Activated CD4-positive, CD25-positive, alpha-beta regulatory T cell (primary cell): ENCODE results near the gene DDX54.

Experiments
- DNase-seq, 4 experiments: peaks; one replicate each; lab custom pipeline; 2025; lab: John Stamatoyannopoulos, UW

DDX54 gene

DNA sequence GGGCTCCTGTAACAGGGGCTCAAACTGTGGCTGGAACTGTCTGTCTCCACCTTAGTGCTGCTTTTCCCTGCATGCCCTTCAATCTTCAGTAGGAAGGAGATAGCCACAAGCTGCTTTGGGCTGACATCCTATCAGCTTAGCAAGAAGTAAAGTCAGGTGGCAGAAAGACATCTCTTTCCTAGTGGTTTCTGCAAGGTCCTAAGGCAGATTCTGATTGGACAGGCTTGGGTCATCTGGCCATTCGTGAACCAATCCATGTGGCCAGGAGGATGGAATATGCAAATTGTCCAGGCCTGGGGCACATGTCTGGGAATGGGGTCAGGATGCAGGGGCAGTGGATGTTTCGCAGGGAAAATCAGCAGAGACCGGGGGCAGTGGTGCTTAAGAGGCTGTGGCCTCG, 5.5 kb upstream of the DDX54 start:
- no peak for DNase-seq

GRCh38 chr12:113189361-113189760, 4.1 kb upstream of the DDX54 start:
- no peak for DNase-seq

DNA sequence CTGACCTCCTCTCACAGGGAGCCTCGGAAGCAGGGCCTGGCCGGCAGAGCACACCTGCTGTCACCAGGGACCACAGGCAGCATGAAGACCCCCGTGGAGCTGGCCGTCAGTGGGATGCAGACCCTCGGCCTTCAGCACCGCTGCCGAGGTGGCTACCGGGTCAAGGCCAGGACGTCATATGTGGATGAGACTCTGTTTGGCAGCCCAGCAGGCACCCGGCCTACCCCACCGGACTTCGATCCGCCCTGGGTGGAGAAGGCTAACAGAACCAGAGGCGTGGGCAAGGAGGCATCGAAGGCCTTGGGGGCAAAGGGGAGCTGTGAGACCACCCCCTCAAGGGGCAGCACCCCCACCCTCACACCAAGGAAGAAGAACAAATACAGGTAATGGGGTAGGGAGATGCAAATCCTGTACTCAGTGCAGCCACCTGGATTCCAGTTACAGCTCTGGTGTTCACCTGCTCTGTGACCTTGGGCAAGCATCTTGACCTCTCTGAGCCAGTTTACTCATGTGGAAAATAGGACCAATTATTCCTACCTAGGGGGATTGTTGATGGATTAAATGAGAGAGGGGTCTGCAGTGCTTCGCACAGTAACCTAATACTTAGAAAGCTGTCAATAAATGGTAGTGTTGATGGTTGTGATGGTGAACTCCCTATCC, 1.5 kb upstream of the DDX54 start:
- no peak for DNase-seq

GRCh38 chr12:113186033-113186365, 721 bp upstream of the DDX54 start:
- DNase-seq, result no peak

DNA sequence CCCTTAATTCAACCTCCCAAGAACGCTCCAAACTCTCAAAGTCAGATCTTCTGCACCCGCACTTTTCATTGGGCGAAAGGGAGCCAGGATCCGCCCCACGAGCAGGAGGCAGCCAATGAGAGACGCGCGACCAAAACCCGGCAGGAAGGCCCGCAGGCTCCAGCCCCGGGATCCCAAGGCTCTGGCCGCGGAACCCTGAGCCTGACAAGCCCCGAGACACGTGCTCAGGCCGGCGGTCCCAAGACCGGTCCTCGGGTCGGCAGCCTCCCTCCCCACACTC, 438 bp downstream of the DDX54 start:
- peak; percentile 68 to 74 (median 70) for DNase-seq

DNA sequence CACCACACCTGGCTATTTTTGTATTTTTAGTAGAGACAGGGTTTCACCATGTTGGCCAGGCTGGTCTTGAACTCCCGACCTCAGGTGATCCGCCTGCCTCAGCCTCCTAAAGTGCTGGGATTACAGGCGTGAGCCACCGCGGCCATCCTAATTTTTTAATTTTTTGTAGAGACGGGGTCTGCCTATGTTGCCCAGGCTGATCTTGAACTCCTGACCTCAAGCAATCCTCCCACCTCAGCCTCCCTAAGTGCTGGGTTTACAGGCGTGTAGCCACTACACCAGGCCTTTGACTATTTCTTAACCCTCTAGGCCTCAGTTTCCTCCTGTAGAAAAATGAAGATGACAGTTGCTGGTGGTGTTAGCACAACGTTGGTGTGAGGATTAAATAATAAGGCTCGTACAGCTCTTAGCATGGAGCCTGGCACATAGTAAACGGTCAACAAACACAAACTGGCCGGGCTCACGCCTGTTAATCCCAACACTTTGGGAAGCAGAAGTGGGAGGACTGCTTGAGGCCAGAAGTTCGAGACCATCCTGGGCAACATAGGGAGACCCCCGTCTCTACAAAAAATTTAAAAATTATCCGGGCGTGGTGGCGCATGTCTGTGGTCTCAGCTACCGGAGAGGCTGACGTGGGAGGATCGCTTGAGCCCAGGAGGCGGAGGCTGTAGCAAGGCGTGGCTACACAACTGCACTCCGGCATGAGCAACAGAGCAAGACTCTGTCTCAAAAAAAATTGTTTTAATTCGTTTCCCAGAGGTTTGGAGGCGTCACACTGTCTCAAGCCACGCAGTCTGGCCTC, 979 bp downstream of the DDX54 start:
- DNase-seq, result peak in 3 of 4 experiments; percentile 62 to 68 (median 65)

- no peak for DNase-seq
These were observed 2.2 kb downstream of the DDX54 start for GRCh38 chr12:113183030-113183589.

DNA sequence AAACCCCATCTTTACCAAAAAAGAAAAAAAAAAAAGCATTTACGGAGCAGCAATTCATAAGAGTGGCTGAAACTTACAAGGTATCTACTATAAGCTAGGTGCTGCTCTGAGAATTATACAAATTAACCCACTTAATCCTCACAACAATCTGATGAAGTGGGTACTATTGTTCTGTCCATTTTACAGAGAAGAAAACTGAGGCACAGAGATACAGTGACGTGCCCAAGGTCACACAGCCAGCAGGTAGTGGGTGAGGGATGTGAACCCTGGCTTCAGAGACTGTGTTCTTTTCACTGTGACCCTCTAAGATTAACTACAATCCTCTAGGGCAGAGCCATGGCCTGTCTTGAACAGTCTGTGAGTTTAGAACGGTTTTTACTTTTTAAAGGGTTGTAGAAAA, 3.3 kb downstream of the DDX54 start:
- no peak for DNase-seq

DNA sequence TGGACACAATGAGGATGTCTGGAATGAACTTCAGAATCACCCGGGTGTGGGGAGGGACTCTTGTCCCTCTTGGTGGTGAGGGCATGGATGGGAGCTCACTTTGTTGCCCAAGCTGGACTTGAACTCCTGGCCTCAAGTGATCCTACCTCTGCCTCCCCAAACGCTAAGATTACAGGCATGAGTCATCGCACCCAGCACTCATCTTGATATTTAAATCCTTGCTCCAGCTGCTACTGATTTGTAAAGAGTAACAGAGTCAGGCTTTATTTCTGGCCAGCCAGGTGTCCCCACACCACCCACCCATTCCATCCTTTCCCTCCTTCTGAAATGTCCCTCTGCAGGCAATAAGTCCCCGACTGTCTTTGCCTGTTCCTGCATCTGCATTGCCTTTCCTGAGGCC, 4.9 kb downstream of the DDX54 start:
- DNase-seq, result no peak

DNA sequence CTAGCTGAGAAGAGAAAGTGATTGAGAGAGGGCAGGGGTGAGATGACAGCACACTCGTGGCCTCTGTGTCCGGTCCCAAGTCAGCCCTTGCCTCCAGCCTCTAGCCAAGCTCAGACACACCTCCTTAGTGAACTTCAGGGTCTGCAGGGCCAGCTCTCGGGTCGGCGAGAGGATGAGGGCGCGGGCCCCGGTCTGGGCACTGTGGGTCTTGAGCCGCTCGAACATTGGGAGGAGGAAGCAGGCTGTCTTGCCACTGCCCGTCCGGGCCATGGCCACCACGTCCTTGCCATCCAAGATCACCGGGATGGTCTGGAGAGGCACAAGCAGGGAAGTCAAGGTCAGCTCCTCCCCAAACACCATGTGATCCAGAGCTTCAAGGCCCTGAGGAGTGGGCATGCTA, 6.3 kb downstream of the DDX54 start:
- no peak for DNase-seq

DNA sequence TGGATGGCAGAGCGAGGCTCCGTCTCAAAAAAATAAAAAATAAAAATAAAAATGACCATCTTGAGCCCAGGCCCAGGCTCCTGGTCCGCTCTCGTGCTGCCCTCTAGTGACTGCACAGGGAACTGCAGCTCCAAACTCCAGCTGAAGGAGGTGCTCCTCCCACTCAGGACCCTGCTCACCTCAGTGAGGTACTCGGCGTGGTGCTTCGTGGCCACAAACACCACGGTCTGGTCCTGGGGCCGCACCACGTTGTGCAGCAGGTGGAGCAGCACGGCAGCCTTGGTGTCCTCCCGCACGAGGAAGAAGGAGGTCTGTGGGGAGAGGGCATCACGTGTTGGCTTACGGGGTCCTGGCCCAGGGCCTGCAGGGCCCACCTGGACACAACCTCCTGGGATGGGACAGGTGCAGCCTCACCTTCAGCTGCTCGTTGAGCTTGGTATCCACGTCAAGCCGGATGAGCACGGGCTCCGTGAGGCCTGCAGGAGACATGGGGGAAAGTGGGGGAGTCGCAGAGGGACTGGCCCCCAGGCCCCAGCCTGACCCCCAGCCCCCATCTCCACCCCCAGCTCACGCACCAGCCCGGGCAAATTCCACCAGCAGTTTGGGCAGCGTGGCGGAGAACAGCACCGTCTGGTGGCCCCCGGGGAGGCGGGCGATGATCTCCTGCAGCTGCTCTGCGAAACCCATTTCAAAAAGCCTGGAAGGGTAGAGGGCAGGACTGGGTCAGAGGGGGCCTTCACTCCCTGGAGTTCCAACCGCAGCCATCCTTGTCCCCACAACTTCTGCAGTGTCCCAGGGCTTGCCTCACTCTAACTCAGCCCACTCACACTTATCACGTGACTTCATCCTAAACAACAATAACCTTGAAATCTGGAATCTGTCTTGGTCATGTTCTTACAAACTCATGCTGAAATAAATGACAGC, 10.6 kb downstream of the DDX54 start:
- peak; percentile 37 to 76 (median 60) for DNase-seq

DNA sequence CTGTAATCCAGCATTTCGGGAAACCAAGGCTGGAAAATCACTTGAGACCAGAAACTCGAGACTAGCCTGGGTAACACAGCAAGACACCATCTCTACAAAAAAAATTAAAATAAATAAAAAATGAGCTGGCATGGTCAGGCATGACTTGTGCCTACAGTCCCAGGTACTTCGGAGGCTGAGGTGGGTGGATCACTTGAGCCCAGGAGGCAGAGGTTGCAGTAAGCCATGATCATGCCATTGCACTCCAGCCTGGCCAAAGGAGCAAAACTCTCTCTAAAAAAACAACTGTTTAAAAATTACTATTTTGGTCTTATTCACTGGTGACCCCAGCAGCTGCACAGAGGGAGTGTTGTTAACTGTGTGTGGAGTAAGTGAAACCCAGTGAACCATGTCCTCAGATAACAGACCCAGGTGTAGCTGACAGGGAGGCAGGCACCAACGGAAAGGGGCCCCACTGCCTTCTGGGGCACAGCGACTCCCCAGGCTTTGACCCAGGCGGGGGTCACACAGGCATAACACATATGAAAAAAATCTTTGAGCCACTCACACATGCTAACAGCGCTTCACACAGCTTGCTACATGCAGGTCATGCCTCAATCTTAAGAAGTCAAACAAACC, 12.1 kb downstream of the DDX54 start:
- DNase-seq, result no peak

GRCh38 chr12:113172185-113172584, 13.1 kb downstream of the DDX54 start:
- DNase-seq, result no peak

GRCh38 chr12:113171543-113171942, 13.7 kb downstream of the DDX54 start:
- no peak for DNase-seq

GRCh38 chr12:113170926-113171325, 14.4 kb downstream of the DDX54 start:
- no peak for DNase-seq

DNA sequence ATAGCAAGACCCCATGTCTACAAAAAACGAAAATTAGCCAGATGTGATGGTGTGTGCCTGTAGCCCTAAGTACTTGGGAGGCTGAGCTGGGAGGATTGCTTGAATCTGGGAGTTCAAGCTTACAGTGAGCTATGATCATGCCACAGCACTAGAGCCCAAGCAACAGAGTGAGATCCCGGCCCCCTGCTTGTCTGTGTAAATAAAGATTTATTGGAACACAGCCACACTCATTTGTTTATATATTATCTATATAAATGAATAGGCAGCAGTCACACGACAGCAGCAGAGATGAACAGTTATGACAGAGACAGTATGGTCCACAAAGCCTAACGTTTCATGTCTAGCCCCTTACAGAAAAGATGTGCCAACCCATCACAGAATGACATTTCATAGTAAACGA, 14.8 kb downstream of the DDX54 start:
- DNase-seq, result no peak

DNA sequence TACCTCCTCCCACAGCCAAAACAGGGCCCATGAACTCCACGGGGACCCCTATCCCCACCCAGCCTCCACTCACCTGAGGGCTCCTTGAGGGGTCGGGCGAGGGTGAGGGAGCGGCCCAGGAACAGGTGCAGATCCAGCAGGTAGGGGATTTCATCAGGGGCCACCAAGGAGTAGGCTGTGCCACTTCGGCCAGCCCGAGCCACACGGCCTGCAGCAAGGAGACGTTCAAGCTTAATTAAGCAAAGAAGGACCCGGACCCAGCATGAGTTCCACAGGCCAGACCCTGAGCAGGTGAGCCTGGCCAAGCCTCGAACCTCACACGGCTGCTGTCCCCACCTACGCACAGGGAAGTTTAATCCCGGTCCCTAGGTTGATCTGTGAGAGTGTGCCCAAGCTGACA, 15.6 kb downstream of the DDX54 start:
- no peak for DNase-seq

GRCh38 chr12:113167868-113168267, 17.4 kb downstream of the DDX54 start:
- no peak for DNase-seq

DNA sequence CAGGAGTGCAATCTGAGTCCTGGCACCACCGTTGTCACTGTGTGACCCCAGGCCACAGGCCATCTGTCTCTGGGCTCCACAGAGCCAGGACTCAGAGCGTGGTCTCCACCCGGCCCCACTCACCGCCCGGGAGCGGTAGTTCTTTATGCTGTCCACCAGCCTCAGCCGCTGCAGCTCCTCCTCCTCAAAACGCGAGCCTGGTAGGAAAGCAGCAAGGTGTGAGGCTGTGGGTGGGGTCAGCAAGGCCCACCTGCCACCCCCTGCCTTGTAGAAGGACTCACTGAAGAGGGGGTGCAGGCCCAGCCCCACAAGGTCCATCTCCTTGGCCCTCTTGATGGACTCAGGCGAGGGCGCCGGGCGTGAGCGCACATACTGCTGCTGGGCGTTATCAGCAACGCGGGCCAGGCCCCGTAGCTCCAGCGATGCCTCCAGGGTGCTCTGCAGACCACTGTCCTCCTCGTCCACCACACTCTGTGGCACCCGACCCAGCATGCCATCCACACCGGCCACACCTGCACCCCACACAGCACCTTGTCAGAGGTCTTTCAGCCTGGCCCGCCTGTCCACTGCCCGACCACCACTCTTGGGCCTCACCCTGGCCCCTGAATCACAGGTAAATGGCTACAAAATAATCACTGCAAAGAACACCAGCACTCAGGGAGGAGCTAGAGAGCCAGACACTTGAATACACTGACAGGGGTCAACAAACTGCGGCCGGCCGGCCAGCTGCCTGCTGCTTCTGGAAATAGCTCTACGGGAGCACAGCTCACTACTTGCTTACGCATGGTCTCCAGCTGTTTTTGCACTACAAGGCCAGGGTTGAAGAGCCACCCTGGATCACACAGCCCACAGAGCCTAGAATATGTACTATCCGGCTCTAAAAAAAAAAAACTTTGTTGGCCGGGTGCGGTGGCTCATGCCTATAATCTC, 19.5 kb downstream of the DDX54 start:
- no peak for DNase-seq

DNA sequence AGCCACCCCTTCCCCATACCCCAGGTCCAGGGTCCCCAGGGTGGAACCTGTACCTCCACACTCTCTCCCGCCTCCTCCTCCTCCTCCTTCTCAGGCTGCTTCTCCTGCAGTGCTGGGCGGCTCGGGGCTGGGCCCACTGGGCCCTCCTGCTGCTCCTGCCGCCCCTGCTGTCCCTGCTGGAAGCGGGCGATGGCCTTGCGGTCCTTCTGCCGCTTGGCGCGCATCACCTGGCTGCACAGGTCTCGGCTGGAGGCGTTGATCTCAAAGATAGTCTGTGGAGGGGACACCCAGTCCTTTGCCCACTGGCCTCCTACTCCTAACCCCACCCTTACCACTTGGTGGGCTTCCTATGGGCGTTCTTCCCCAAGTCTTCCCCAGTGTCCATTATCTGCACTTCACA, 21.3 kb downstream of the DDX54 start:
- no peak for DNase-seq

GRCh38 chr12:113163030-113163360, 22.3 kb downstream of the DDX54 start:
- no peak for DNase-seq
